Cerebellar nuclear complex (tissue), 1 donor: ENCODE measurements around the gene CD2BP2.
"Not testable (repeated sequence)": the region's sequence is repeated elsewhere in the genome, so short reads cannot be mapped to it uniquely, and the experiment has no call there.

ENCODE experiments used
- DNase-seq, 2 experiments: peaks; one replicate each; lab custom pipeline; 2025; lab: John Stamatoyannopoulos, UW

CD2BP2 gene

DNA sequence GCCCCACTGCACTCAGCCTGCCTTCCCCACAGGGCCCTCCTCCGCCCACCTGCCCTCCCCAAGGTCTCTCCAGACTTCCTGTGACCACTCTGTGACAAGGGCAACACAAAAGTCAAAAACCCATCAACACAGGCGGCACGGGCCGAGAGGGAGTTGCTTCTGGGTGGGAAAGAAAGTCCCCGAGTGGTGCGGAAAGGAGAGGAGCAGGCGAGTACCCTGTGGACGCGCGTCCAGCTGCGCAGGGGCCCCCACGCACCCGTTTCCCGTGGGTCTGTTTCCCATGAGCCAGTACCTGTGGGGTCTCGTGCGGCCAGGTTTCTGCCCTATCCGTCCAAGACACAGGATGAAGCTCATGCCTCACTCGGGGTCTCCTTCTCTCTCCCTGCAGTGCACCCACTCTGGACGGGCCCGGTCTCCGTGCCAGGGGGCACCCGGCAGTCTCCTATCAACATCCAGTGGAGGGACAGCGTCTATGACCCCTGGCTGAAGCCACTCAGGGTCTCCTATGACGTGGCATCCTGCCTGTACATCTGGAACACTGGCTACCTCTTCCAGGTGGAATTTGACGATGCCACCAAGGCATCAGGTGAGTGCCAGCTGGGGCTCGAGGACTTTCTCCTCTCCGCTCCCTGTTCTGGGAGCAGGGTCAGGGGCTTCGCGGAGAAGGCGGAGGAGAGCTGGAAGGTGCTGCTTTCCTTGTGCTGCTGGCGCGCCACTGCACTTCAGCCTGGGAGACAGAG, 12.2 kb downstream of the CD2BP2 start:
- DNase-seq = no peak

DNA sequence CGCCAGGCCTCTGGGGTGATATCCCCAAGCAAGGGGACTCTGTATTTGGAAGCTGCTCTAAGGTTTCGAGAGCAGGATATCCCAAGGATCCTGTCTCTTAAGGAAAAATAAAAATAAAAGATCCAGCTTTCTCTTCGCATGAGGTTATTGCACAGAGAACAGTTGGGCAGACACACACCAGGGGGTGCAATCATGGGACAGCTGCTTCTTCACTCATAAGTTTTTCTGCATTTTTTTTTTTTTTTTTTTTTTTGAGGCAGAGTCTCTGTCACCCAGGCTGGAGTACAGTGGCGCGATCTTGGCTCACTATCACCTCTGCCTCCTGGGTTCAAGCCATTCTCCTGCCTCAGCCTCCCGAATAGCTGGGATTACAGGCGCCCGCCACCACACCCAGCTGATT, 13.1 kb downstream of the CD2BP2 start:
- not testable (repeated sequence) for DNase-seq

DNA sequence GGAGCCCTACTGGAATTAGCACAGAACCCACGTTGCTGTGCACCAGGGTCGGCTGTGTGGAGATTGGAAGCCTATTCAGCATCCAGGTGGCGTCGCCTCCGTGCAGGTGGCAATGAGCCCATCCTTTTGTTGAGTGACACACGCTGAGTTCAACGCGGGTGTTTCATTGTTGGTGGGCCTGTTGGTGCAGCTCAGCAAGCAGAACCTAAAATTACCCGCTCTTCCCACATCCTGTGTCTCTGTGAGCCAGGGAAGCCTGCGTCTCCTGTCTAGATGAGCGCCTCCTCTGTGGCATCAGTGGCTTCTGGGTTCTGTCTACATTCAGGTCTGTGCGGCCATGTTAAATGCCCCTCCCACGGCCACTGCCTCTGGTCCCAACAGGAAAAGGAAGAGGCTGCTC, 14.5 kb downstream of the CD2BP2 start:
- DNase-seq = no peak

DNA sequence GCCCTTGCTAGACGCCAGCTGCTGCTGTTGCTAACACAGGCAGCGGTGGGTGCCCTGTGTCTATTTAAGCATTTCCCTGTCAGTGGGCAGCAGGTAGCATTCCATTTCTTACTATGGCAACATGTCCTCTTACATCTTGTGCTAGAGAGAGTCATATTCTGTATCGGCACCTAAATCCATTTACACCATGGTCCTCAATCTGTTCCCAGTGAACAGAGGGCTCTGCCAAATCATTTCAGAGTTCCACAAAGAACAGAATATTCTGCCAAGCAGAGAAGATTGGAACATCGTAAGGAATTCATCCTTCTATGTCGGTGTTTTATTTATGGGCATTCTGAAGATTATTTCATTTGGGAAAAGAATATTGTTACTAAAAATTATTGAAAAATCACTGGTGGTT, 16.4 kb downstream of the CD2BP2 start:
- not testable (repeated sequence) for DNase-seq

DNA sequence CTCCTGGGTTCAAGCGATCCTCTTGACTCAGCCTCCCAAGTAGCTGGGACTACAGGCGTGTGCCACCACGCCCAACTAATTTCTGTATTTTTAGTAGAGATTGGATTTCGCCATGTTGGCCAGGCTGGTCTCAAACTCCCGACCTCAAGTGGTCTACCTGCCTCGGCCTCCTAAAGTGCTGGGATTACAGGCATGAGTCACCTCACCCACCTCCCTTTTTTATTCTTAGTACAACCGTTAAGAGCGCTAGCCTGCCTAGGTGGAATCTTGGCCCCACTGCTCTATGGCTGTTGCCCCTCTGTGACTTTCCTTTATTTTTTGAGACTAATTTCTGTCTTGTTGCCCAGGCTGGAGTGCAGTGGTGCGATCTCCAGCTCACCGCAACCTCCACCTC, 17.1 kb downstream of the CD2BP2 start:
- DNase-seq = not testable (repeated sequence)

DNA sequence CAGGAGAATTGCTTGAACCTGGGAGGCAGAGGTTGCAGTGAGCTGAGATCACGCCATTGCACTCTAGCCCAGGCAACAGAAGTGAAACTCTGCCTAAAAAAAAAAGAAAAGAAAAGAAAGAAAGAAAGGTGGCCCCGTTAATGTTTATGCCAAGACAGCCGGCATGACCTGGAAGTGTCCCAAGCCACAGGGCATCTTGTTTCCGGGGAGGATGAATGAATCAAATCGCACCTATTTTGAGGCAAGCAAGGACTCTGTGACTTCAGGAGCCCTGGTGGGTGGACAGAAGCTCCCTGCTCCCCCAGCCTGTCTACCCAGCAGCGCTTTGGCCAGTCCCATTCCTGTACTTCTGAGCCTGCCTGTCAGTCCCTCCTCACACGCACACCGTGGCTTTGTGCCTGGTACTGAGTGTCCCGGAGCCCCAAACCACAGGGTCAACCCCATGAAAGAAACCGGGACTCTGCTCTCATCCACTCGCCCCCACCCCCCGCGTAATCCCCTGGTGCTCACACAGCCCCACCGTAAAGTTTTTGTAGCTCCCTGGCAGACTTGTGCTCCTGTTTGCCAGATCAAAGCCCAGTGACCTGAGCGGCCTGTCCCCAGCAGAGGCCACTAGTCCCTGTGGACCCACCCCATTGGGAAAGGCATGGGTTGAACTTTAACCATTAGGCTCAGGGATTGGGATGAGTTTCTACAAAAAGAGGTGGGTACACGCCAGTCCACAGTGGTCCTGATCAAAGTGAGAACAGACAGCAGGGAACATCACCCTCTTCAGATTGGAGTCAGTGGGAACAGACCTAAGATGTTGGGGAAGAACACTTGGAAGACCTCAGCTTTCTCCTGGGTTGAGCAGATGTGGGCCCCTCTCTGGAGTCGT, 19.3 kb downstream of the CD2BP2 start:
- no peak for DNase-seq

DNA sequence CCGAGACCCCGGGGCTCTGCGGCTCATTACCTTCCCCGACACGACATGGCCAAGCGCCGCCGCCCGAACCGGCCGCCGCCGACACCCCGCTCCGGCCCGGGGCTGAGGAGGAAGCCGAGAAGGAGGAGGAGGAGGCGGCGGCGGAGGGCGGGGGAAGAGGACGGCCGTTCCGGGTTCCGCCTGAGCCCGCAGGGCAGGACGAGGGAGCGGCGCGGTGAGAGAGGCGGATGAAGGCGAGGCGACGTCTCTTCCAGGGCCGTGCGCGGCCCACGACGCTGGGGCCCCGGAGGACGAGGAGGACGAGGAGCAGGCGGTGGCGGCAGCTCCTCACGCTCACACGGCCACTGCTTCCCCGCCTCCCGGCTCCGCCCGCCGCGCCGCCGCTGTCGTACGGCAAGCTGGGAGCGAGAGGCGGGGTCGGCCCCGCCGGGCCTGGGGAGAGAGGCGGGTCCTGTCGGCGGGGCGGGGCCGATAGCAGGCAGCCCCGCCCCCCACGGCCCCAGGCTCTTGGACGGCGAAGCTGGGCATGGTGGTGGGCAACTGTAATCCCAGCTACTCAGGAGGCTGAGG, 20.0 kb downstream of the CD2BP2 start:
- peak in 1 of 2 experiments; percentile 32 for DNase-seq

DNA sequence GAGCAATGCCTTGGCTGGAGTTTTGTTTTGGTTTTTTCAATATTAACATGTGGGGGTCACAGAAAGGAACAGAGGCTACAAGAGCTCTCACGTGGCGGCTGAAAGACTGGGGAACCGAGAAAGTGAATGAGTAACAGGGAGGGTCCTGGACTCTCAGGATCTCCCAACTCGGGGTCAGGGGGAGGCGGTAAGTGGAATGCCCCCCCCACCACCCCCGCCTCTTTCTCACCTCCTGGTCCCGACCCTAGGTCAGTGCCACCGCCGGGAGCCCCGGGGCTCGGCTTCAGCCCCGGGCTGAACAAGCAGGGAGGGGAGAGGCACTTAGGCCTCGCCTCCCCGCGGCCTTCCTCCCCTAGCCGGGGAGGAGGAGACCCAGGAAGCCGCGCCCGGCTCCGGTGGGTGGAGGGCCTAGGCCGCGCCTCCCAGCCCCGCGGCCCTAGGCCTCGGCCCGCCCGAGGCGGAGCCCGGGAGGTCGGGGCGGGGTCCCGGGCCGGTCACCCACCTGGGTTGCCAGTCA, 20.6 kb downstream of the CD2BP2 start:
- not testable (repeated sequence) for DNase-seq

DNA sequence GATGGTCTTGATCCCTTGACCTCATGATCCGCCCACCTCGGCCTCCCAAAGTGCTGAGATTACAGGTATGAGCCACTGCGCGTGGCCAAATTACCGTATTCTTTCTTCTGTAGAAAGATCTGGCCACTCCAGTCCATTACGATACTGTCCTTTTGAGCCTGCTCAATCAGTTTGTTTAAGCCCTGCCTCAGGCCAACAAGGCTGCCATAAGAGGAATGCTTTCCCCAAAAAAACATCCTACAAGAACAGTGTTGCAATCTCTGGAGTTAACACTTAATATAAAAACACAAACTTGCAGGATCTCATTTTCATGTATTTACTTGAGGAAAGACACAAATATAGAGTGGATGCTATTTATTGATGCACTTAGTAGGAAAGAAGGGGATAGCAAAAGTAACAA, 30.9 kb downstream of the CD2BP2 start:
- not testable (repeated sequence) for DNase-seq

DNA sequence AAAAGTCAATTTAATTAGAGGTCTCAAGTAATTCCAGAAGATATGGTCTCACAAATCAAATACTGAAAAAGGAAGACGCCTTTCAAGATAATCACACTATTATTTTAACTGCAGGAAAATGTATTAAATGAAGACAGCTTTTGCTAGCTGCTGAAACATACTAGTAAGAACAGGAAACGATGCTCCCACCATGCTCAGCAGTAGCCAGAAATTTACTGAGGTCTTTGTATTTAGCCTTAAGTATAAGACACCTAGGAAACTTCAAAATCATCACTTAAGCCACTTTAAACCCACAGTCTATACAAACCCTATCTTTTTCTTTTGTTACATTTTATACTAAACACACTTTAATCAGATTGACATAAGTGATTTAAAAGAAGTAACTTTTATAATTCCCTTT, 36.5 kb downstream of the CD2BP2 start:
- DNase-seq = not testable (repeated sequence)

DNA sequence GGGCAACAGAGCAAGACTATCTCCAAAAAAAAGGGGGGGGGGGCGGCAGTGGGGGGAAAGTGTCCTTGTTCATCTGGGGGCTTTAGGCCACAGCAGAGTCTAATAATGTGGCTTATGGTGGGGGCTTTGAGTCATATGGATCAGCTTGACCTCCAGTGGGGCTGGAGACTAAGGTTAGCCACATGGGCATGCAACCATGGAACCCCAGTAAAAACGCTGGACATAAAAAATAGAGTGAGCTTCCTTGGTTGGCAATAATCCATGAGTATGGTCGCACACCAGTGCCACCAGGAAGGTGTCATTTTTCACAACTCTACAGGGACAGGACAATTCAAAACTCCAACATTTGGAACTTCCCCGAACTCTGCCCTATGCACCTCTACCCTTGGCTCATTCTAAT, 44.2 kb downstream of the CD2BP2 start:
- DNase-seq = not testable (repeated sequence)

DNA sequence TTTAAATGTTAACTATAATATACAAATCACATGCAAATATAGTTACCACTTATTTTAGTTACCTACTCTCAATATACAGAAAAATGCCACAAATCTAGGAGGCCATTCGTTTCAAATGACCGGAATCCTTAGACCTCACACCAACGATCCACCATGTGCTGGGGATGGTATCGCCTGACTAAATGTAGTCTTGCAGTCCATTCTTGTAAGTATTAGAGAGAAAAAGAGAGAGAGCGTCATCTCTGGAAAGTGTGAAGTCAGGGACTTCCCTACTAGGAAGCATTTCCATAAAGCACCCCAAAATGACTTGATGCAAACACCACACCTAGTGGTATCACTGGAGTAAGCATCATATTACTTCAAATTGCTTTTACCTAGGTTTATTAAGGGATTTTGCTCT, 45.9 kb downstream of the CD2BP2 start:
- DNase-seq = not testable (repeated sequence)
